ENCODE results near the gene HPN.
"Not testable (repeated sequence)": the region's sequence is repeated elsewhere in the genome, so short reads cannot be mapped to it uniquely, and the experiment has no call there.

Gene HPN

DNA sequence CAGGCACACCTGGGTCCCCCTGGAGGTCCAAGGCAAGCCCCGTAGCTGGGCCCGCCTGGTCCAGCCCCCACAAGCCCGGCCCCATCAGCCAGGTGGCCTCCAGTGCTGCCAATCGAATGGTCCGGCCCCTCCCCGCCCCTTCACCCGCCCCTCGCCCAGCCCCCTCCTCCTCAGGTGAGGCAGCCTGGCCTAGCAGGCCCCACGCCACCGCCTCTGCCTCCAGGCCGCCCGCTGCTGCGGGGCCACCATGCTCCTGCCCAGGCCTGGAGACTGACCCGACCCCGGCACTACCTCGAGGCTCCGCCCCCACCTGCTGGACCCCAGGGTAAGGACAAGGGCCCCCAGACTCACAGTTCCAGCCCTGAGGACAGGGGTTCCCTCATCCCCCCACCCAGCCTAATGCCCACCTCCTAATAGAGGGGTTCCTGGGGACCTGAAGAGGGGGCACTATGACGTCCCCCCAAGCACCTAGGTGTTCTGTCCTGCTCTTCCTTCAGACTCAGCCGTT lies at the start of gene HPN:
Gene HPN (plus strand): TSS at position 174 of the 508 bp plus-strand sequence. CDS start 786 bp downstream, outside the sequence.
- no peak for DNase-seq

DNA sequence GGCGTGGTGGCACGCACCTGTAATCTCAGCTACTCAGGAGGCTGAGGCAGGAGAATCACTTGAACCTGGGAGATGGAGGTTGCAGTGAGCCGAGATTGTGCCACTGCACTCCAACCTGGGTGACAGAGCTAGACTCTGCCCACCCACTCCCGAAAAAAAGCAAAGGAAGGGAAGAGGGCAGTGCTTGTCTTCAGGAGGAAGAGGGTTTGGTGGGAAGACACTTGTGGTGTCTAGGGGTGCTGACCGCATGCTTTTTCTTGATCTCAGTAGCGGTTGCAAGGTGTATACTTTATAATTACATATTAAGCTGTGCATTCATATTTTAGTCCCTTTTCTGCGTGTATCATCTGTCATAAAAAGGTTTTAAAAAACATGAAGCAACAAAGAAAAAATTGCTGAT lies 48.9 kb upstream of the HPN start:
- DNase-seq = not testable (repeated sequence)

DNA sequence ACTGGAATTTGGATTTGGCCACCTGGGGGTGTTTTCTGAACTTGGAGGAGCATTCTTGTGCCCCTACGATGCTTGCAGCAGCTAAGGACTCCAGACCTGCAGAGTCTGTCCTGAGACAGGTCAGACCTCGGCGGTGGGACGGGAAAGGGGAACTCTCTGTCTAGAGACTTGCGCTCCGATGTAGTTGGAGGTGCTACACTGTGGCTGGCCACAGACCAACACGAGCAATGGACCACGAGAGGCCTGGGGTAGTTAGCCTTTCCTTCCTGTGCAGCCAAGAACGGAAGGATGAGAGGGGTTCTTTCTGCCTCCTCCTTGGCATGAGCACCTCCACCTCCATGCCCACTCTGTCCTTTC lies 47.3 kb upstream of the HPN start:
- DNase-seq = no peak

DNA sequence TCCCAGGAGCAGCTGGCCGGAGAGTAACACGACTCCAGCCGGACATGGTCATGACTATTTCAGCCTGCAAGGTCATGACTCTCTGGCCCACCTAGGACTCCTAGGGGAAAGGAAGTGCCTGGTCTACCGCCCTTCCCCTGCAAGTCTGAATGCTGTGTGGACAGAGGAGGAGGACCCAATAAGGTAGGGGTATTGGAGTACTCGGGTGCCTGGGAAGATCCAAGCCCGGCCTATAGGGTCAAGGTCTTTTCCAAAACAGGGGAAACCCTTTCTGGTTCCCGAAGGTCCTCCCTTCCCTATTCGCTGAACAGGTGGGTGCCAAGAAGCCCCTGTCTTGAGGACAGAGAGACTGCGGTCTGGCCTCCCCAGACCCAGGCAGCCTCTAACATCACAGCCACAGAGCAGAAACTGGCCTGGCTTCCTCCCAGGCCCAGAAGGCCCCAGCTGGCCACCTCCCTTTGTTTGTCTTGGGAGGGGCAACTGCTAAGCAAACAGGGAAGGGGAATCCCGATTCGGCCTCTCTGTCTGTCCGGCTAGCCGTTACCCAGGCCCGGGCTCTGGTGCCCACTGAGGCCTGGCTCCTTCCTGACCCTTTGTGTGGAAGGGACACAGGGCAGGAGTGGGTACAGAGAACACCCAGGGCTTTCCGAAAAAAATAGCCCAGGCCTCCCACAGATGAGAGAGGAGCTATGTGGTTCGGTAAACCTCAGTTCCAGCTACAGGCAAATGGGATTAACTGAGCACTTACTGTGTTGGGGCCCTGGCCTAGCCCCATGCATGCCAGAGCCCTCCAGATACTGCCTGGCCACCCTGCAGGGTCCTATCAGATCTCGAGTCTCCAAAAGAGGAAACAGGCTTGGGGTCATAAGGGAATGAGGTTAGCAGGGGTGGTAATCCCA lies 46.6 kb upstream of the HPN start:
- no peak for DNase-seq

DNA sequence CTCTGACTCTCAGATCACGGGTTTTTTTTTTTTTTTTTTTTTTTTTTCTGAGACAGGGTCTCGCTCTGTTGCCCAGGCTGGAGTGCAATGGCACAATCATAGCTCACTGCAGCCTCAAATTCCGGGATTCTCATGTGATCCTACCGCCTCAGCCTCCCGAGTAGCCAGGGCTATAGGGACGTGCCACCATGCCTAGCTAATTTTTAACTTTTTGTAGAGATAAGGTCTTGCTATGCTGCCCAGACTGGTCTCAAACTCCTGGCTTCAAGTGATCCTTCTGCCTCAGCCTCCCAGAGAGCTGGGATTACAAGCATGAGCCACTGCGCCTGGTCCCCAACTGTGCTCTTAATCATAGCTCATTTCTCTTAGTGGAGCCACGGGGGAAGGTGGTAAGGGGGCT lies 46.0 kb upstream of the HPN start:
- DNase-seq = no peak

DNA sequence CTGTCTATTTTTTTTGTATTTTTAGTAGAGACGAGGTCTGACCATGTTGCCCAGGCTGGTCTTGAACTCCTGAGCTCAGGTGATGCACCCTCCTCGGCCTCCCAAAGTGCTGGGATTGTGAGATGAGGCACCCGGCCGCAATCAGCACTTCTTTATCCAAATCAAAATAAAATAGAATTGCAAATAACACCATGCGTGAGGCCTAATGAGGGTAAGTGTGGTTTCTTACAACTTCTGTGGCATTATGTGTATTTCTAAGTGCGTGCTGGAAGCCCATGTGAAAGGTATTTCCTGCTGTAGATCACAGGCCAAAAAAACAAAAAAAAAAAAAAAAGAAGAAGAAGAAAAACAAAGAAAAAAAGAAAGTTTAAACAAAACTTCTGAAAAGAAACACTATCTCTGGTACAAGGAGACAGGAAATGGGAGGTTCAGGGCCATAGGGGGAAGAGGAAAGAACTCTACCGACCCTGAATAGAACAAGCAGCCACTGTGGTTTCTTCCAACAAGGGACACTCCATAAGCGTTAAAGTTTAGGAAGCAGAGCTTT lies 44.4 kb upstream of the HPN start:
- DNase-seq = peak; percentile 48

DNA sequence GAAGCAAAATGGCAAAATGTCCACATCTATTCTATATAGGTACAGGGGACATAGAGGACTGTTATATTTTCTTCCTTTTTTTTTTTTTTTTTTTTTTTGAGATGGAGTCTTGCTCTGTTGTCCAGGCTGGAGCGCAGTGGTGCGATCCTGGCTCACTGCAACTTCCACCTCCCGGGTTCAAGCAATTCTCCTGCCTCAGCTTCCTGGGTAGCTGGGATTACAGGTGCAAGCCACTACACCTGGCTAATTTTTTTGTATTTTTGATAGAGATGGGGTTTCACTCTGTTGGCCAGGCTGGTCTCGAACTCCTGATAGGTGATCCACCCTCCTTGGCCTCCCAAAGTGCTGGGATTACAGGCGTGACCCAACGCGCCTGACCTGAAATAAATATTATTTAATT lies 43.3 kb upstream of the HPN start:
- DNase-seq = not testable (repeated sequence)

DNA sequence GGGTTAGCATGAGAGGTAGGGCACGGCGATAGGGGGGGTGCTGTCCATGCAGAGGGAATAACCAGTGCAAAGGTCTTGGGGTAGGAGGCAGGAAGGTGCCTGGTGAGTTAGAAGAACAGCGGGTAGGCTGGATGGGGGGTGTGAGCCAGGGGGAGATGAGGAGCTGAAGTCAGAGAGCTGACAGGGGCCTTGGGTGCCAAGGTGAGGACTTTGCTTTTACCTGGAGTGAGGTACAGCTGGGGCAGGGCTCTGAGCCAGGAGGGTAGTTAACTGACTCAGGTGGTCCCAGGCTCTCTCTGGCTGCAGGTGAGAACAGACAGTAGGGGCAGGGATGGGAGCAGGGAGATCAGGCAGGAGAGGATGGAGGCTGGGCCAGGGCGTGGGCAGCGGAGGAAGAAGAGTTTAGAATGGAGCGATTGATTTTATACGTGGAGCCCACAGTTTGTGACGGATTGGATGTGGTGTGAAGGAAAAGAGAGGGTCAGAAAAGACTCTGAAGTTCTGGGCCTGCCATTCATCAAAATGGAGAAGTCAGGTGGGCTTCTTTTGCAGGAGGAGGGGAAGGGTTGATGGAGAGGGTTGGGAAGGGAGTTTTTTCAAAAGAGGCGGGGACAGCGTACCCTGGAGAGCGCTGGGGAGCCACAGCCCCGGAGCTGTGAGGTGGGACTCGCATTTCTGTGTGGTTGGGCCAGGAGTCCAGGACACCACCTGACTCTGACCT lies 42.6 kb upstream of the HPN start:
- DNase-seq = no peak

DNA sequence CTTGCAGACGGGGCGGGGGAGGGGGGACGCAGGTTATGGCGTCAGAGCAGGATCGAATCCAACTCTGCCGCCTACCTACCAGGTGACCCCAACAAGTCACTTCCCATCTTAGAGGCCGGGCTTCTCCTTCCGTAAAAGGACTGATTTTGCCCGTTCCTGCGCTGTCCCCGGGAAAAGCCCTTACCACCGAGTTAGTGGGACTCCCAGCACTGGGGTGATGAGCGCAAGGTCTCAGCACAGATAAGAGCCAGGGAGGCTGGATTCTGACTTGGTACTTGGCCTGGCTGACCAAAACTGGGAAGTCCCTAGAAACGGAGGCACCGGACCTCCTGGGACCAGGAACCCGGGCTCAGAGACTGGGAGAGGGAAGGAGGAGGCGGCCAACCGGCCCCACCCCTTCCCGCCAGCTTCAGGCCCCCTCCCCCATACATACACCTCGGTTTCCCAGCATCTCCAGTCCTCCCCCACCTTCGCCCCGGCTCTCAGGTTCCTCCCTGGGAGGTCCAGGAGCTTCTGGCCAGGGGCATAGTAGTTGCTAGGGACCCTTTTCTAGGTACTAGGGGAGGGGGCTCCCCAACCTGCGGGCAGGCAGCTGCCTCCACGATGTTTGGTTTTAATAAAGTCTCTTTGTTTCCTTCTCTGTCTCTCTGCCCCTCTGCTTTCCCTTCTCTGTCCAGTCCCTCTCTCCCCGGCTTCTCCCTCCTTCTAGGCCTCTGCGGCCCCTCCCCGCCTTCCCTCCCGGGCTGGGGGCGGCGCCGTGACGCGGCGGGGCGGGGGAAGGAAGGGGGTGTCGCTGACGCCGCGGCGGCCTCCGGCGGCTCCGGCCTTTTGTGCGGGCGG lies 41.8 kb upstream of the HPN start, which contains the start of gene GRAMD1A:
Gene GRAMD1A (plus strand): TSS at position 826 of the 840 bp plus-strand sequence. CDS start 156 bp downstream, outside the sequence.
- DNase-seq = peak; percentile 80

DNA sequence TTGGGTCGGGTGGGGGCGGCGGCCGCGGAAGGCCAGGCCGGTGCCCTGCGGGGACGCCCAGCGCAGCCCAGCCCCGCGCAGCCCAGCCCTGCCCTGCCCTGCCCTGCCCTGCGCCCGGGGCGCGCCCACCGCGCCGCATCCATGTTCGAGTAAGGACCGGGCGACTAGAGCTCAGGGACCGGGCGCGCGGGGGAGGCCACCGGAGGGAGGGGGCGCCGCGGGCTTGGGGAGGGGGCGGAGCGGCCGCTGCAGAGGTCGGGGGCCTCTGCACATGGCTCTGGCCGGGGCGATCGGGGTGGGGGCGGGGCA lies 41.2 kb upstream of the HPN start:
- no peak for DNase-seq

DNA sequence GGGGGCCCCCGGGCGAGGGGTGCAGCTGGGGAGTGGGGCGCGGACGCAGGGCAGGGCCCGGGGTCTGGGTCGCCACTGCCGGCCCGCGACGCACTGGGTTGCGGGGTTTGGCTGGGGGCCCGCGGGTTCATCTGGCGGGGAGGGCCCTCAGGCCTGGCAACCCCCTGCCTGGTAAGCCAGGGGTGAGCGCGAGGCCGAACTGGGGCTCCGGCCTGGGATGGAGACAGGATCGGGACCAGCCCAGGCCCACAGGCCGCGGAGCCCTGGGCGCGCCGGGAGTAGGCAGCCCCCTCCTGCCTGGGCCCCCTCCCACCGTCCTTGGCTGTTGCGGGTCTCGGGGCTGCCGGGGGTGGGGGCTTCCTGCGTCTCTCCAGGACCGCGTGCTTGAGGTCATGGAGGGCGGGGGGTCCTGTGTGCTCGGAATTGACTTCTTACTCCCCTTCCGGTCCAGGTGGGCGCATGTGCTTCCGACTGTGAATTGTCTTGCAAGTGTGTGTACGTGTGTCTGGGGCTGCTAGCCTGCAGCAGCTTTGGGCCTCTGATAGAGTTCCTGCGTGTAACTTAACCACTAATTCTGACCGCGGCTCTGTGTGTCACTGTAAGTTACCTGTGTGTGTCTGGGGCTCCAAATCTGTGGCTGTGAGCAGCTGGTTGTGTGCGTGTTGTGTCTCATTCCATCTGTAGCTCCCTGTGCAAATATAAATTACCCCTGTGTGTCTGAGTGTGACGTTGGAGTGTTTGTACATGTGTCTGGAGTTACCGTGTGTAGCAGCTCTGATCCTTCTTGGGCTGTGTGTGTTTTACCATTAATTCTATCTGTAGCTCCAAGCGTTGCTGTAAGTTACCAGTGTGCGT lies 40.6 kb upstream of the HPN start:
- peak; percentile 70 for DNase-seq

DNA sequence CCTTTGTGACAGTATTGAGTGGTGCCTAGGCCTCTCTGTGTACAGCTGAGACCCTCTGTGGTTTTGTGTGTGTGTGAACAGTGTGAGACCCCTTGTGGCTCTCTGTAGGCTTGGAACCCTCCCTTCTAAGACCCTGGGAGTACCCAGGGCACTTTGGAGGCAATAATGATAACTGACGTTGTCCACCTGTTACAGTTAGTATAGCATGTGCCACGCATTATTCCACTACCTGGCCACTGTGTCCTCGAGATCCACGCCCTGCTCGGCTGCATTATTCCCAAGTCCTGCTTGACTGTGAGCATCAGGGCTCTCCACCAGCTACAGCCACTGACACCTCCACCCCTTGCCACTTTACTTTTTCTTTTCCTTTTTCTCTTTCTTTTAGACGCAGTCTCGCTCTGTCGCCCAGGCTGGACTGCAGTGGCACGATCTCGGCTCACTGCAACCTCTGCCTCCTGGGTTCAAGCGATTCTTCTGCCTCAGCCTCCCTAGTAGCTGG lies 39.4 kb upstream of the HPN start:
- DNase-seq = no peak

DNA sequence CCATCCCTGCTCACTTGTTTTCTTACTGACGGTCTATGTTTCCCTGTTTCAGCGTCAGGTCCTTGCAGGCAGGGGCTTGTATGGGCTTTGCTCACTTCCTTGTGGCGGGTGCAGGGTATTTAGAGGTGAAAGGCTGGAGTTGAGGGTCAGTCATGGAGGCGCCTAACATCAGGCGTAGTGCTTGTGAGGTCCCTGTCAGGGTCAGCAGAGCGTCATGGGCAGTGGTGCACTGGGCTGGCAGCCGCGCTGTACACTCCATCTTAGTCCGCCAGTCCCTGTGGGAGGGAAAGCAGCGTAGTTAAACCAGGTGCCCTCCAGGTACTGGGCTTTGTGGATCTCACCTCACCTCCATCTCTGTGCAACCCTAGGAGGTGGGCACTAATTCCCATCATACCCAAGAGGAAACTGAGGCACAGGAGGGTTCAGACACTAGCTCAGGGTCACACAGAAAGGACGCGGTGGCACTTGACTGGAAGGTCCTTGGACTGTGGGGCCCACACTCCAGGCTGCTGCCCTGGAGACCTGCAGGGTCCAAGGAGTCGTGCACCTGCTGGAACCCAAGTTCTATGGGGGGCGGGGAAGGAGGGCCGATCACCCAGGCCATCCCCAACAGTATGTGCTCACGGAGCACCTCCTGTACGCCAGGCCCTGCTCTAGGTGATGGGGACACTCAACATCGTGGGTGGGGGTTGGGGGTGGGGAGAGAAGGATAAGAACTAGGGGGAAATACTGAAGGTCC lies 36.8 kb upstream of the HPN start:
- no peak for DNase-seq

DNA sequence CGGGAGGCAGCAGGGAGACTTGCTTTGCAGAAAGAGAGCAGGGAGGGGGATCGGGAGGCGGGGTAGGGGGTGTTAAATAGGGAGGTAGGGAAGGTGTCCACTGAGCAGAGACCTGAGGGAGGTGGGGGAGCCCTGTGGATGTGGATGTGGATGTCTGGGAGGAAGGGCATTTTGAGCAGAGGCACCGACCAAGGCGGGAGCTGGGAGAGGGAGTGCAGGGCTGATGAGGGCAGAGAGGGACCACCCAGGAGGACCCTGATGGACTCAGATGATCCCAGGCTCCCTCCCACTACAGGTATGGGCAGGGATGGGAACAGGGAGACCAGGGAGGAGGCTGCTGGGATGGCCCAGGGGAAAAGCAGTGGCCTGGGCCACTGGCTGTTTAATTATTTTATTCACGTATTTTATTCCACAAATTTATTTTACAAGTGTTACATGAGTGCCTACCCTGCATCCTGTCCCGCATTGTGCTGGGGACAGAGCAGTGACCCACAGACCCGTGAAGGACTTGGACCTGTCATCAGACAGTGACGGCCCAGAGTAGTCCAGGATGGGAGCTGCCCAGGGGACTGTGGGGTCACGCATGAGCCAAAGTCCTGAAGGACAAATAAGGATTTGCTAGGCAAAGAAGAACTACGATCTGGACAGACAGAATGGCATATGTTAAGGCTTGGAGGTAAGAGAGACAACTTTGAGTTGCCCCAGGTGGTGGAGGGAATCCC lies 36.1 kb upstream of the HPN start:
- no peak for DNase-seq

DNA sequence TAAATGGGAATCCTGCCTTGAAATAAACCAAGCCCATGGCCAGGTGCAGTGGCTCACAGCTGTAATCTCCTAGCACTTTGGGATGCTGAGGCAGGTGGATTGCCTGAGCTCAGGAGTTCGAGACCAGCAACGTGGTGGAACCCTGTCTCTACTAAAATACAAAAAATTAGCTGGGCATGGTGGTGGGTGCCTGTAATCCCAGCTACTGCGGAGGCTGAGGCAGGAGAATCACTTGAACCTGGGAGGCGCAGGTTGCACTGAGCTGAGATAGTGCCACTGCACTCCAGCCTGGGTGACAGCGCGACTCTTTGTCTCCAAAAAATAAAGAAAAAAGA lies 35.5 kb upstream of the HPN start:
- DNase-seq = not testable (repeated sequence)

DNA sequence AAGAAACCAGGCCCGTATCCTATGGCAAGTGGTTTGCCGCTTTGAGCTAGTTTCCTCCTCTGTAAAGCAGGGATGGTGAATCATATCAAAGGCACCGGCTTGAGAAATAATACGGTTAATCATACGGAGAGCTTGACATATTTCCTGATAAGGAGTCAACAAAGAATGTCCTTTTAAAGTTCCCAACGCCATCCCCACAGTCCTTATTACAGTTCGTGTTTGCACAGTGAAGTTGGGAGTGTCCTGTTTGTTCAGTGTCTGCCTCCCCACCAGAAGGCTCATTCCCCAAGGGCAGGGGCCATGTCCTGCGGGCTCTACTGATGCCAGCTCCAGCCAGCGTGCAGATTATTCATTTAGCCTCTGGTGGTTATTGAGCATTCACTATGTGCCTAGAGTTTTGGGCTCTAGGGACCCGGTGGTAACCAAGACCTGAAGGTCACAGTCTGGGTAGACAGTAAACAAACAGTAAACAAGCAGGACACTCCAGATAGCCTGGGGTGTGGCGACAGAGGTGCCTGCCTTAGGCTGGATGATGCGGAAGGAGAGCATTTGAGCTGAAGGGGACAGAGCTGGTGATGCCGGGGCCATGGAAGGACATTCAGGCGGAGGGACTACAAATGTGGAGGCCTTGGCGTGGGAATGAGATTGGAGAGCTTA lies 35.1 kb upstream of the HPN start:
- no peak for DNase-seq

DNA sequence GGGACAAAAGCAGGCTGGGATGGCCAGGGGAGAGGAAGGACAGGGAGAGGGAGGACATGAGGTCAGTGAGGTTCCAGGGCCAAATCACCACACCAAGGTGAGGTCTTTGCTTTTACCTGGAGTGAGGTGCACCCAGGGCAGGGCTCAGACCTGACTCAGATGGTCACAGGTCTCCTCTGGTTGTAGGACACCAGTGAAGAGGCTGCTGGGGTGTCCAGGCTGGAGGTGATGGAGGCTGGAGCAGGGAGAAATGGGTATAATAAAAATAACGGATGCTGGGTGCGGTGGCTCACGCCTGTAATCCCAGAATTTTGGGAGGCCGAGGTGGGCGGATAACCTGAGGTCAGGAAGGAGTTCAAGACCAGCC lies 34.5 kb upstream of the HPN start:
- DNase-seq = no peak

DNA sequence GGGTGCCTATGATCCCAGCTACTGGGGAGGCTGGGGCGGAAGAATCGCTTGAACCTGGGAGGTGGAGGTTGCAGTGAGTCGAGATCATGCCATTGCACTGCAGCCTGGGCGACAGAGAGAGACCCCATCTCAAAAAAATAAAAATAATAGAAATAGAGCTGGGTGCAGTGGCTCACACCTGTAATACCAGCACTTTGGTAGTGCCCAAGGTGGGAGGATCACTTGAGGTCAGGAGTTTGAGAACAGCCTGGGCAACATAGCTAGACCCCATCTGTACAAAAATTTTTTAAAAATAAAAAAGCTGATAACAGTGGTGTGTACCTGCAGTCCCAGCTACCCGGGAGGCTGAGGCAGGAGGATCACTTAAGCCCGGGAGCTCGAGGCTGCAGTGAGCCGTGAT lies 34.1 kb upstream of the HPN start:
- DNase-seq = not testable (repeated sequence)

DNA sequence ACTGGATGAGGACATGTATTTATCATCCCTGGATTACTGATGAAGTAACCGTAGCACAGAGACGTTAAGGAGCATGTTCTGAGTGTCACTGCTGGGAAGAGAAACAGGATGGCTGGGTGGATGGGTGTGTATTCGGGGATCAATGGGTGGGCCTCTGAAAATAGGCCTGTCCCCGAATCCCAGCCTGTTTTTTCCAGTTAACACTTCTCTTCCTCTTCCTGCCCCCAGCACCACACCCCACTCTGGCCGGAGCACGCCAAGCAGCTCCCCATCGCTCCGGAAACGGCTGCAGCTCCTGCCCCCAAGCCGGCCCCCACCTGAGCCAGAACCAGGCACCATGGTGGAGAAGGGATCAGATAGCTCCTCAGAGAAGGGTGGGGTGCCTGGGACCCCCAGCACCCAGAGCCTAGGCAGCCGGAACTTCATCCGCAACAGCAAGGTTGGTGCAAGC lies 32.6 kb upstream of the HPN start:
- no peak for DNase-seq
